K562 (cell line): ENCODE data around the gene TAF11L12. TPM values are rescaled to one million over a fixed set of nuclear protein-coding genes. Genes with fewer than 3 reads are reported as not detected.

ENCODE experiments used
- NCOR1 ChIP-seq: fragments of 450-650 bp; IDR thresholded peaks from 2 replicates; pipeline ENCODE4 v1.6.1; 2016; ENCODE audit warnings: mild to moderate bottlenecking, moderate library complexity
- ZNF431 ChIP-seq: sonication (generic); formaldehyde crosslinking; IDR thresholded peaks from 2 replicates; pipeline ENCODE4 v1.8.0; 2022; ENCODE audit warnings: mild to moderate bottlenecking, missing genetic modification reagents
- ZNF780A ChIP-seq: fragments of 250-450 bp; sonication (Bioruptor Pico); IDR thresholded peaks from 2 replicates; pipeline ENCODE4 v1.5.0; 2021; ENCODE audit warnings: mild to moderate bottlenecking
- polyA plus RNA-seq, 8 experiments: library from polyadenylated mRNA; depleted of rRNA in 4 of 8; stranded (reverse) in 5 of 8; unstranded in 3 of 8; fragments of >200 nt; fragmentation: Nextera tagmentation in 2 of 8; fragmentation: Illumina TruSeq in 1 of 8; extraction: Ambion mirVana in 2 of 8; extraction: Trizol in 1 of 8; gene quantifications; 2 replicates each; pipeline versions ENCODE4 v1.2.1 to v1.2.3, GENCODE V29; 2011 to 2014; ENCODE audit warnings: inconsistent platforms in 1 of 8, missing spikeins in 1 of 8
- total RNA-seq, 7 experiments: library from RNA; depleted of rRNA in 6 of 7; stranded (reverse); fragments of >200 nt in 6 of 7; fragmentation: Illumina TruSeq in 2 of 7; extraction: Trizol in 2 of 7; gene quantifications; 2 replicates each; pipeline versions ENCODE4 v1.2.1 to v1.2.3, GENCODE V29; 2011 to 2021; ENCODE audit warnings: low replicate concordance in 1 of 7
- TF ChIP-seq, protein P1 (sequence below): fragments of 450-650 bp; IDR thresholded peaks from 2 replicates; pipeline ENCODE4 v1.6.1; 2016; ENCODE audit warnings: mild to moderate bottlenecking, moderate library complexity
- TF ChIP-seq, protein P2 (sequence below): IDR thresholded peaks from 2 replicates; pipeline ENCODE4 v1.6.1; 2011; ENCODE audit warnings: borderline replicate concordance, low read depth, mild to moderate bottlenecking, moderate library complexity, low read length; ENCODE audit not compliant: insufficient read depth, poor library complexity, severe bottlenecking
- TF ChIP-seq, protein P3 (sequence below): fragments of 250-450 bp; sonication (Bioruptor Pico); IDR thresholded peaks from 2 replicates; pipeline ENCODE4 v1.4.0; 2020
- TF ChIP-seq, protein P4 (sequence below): IDR thresholded peaks from 3 replicates; pipeline ENCODE4 v1.6.1; 2011; ENCODE audit warnings: borderline replicate concordance, mild to moderate bottlenecking, moderate library complexity; ENCODE audit not compliant: insufficient read length; ENCODE audit errors: extremely low read depth

TAF11L12 gene
- total and polyA plus RNA-seq, 9 of the 15 experiments (the other 6 are each of a cell fraction or from before 2014, with no cell fraction given) = not detected

DNA sequence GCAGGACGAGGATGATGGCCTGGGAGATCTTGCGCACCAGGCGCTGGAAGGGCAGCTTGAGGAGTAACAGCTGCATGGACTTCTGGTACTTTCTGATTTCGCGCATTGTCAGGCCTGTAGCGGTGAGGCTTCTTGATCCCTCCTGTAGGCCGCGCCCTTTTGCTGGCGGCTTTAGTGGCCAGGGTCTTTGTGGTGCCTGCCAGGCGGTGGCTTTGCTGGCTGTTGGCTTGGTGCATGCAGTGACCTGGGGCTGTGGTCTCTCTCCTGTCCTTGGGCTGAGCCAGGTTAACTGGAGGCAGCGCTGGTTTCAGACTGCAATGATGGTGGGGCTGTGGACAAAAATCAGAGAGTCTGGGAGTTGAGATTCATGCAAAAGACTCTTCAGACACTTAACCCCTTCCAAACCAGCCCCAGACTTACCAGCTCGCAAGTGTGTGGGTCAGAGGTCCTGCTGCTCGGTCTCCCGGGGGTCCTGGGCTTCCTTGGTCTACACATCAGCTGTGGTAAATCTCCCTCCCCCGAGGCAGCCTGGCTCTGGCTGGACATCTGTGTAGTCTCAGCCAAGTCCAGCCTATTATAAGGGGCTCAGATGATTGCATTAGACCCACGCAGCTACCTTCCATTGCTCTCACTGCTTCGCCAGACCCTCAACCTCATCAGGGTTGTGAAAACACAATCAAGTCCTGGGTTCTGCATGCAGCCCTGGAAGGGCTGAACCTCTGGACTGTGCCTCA, 4.8 kb downstream of the TAF11L12 start (continued):
- TF ChIP-seq, protein P1, sequence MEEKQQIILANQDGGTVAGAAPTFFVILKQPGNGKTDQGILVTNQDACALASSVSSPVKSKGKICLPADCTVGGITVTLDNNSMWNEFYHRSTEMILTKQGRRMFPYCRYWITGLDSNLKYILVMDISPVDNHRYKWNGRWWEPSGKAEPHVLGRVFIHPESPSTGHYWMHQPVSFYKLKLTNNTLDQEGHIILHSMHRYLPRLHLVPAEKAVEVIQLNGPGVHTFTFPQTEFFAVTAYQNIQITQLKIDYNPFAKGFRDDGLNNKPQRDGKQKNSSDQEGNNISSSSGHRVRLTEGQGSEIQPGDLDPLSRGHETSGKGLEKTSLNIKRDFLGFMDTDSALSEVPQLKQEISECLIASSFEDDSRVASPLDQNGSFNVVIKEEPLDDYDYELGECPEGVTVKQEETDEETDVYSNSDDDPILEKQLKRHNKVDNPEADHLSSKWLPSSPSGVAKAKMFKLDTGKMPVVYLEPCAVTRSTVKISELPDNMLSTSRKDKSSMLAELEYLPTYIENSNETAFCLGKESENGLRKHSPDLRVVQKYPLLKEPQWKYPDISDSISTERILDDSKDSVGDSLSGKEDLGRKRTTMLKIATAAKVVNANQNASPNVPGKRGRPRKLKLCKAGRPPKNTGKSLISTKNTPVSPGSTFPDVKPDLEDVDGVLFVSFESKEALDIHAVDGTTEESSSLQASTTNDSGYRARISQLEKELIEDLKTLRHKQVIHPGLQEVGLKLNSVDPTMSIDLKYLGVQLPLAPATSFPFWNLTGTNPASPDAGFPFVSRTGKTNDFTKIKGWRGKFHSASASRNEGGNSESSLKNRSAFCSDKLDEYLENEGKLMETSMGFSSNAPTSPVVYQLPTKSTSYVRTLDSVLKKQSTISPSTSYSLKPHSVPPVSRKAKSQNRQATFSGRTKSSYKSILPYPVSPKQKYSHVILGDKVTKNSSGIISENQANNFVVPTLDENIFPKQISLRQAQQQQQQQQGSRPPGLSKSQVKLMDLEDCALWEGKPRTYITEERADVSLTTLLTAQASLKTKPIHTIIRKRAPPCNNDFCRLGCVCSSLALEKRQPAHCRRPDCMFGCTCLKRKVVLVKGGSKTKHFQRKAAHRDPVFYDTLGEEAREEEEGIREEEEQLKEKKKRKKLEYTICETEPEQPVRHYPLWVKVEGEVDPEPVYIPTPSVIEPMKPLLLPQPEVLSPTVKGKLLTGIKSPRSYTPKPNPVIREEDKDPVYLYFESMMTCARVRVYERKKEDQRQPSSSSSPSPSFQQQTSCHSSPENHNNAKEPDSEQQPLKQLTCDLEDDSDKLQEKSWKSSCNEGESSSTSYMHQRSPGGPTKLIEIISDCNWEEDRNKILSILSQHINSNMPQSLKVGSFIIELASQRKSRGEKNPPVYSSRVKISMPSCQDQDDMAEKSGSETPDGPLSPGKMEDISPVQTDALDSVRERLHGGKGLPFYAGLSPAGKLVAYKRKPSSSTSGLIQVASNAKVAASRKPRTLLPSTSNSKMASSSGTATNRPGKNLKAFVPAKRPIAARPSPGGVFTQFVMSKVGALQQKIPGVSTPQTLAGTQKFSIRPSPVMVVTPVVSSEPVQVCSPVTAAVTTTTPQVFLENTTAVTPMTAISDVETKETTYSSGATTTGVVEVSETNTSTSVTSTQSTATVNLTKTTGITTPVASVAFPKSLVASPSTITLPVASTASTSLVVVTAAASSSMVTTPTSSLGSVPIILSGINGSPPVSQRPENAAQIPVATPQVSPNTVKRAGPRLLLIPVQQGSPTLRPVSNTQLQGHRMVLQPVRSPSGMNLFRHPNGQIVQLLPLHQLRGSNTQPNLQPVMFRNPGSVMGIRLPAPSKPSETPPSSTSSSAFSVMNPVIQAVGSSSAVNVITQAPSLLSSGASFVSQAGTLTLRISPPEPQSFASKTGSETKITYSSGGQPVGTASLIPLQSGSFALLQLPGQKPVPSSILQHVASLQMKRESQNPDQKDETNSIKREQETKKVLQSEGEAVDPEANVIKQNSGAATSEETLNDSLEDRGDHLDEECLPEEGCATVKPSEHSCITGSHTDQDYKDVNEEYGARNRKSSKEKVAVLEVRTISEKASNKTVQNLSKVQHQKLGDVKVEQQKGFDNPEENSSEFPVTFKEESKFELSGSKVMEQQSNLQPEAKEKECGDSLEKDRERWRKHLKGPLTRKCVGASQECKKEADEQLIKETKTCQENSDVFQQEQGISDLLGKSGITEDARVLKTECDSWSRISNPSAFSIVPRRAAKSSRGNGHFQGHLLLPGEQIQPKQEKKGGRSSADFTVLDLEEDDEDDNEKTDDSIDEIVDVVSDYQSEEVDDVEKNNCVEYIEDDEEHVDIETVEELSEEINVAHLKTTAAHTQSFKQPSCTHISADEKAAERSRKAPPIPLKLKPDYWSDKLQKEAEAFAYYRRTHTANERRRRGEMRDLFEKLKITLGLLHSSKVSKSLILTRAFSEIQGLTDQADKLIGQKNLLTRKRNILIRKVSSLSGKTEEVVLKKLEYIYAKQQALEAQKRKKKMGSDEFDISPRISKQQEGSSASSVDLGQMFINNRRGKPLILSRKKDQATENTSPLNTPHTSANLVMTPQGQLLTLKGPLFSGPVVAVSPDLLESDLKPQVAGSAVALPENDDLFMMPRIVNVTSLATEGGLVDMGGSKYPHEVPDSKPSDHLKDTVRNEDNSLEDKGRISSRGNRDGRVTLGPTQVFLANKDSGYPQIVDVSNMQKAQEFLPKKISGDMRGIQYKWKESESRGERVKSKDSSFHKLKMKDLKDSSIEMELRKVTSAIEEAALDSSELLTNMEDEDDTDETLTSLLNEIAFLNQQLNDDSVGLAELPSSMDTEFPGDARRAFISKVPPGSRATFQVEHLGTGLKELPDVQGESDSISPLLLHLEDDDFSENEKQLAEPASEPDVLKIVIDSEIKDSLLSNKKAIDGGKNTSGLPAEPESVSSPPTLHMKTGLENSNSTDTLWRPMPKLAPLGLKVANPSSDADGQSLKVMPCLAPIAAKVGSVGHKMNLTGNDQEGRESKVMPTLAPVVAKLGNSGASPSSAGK = no peak
- TF ChIP-seq ZNF431 (CRISPR knock-in tag) = no peak
- no peak for TF ChIP-seq ZNF780A (CRISPR knock-in tag)
- TF ChIP-seq NCOR1 = no peak
- TF ChIP-seq, protein P2, sequence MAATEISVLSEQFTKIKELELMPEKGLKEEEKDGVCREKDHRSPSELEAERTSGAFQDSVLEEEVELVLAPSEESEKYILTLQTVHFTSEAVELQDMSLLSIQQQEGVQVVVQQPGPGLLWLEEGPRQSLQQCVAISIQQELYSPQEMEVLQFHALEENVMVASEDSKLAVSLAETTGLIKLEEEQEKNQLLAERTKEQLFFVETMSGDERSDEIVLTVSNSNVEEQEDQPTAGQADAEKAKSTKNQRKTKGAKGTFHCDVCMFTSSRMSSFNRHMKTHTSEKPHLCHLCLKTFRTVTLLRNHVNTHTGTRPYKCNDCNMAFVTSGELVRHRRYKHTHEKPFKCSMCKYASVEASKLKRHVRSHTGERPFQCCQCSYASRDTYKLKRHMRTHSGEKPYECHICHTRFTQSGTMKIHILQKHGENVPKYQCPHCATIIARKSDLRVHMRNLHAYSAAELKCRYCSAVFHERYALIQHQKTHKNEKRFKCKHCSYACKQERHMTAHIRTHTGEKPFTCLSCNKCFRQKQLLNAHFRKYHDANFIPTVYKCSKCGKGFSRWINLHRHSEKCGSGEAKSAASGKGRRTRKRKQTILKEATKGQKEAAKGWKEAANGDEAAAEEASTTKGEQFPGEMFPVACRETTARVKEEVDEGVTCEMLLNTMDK = no peak
- TF ChIP-seq, protein P3, sequence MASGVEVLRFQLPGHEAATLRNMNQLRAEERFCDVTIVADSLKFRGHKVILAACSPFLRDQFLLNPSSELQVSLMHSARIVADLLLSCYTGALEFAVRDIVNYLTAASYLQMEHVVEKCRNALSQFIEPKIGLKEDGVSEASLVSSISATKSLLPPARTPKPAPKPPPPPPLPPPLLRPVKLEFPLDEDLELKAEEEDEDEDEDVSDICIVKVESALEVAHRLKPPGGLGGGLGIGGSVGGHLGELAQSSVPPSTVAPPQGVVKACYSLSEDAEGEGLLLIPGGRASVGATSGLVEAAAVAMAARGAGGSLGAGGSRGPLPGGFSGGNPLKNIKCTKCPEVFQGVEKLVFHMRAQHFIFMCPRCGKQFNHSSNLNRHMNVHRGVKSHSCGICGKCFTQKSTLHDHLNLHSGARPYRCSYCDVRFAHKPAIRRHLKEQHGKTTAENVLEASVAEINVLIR (CRISPR knock-in tag) = no peak
- TF ChIP-seq, protein P4, sequence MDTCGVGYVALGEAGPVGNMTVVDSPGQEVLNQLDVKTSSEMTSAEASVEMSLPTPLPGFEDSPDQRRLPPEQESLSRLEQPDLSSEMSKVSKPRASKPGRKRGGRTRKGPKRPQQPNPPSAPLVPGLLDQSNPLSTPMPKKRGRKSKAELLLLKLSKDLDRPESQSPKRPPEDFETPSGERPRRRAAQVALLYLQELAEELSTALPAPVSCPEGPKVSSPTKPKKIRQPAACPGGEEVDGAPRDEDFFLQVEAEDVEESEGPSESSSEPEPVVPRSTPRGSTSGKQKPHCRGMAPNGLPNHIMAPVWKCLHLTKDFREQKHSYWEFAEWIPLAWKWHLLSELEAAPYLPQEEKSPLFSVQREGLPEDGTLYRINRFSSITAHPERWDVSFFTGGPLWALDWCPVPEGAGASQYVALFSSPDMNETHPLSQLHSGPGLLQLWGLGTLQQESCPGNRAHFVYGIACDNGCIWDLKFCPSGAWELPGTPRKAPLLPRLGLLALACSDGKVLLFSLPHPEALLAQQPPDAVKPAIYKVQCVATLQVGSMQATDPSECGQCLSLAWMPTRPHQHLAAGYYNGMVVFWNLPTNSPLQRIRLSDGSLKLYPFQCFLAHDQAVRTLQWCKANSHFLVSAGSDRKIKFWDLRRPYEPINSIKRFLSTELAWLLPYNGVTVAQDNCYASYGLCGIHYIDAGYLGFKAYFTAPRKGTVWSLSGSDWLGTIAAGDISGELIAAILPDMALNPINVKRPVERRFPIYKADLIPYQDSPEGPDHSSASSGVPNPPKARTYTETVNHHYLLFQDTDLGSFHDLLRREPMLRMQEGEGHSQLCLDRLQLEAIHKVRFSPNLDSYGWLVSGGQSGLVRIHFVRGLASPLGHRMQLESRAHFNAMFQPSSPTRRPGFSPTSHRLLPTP = no peak
